HG02852 (cell line): ENCODE measurements around the gene SESTD1.
A peak's percentile ranks its signal among the peaks of the same experiment; 100 is the strongest.

Experiments used
- ATAC-seq: cut with Tn5 transposase; IDR thresholded peaks from one replicate; pipeline ENCODE4 v1.9.1; 2021; ENCODE audit warnings: mild to moderate bottlenecking, moderate library complexity; ENCODE audit not compliant: unreplicated experiment

The SESTD1 gene

DNA sequence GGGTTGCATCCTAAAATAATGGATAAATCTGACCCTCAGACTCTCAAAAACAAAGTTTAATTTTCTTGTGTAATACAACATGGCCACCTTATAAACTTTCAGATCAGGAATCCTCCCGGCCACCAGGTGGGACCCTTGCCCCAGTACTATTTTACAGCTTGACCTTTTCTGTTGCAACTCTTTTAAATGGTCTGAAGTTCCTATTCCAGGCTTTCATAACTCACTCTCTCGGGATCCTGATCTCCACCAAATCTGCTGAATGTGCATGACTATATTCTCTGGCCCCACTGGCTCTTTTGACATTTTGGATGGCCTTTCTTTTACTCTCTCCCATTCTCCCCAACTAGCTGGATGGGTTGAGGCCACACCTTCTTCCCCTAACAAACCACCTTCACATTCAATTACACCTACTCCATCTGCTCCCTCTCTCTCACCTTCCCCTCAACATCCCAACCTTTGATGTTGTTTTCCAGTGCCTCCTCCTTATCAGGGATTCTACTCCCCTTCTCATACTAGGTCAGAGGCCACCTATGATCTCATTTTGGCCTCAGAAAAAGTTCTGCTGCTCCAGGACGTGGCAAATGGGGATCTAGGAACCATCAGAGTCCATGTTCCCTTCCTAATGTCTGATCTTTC is 70.8 kb downstream of the SESTD1 start:
- no peak for ATAC-seq

GRCh38 chr2:179191110-179191509 is 73.5 kb downstream of the SESTD1 start:
- no peak for ATAC-seq

DNA sequence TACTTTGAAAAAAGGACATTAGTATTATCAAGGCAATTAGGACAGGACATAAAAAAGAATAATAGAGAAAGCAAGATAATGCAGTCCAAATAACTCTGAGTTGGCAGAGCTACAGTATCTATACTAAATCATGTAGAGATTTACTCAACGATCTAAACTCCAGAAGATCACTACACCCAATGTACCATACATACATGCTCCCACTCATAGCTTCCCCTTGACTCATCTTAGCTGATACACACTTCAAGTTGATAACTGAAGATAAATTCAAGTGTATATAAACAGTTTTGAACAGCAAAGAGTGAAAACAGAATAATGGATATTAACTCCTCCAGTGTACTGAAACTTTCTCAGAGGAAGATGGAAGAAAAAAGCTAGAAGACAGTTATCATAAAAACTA is 78.5 kb downstream of the SESTD1 start:
- no peak for ATAC-seq

GRCh38 chr2:179184610-179185009 is 80.0 kb downstream of the SESTD1 start:
- no peak for ATAC-seq

DNA sequence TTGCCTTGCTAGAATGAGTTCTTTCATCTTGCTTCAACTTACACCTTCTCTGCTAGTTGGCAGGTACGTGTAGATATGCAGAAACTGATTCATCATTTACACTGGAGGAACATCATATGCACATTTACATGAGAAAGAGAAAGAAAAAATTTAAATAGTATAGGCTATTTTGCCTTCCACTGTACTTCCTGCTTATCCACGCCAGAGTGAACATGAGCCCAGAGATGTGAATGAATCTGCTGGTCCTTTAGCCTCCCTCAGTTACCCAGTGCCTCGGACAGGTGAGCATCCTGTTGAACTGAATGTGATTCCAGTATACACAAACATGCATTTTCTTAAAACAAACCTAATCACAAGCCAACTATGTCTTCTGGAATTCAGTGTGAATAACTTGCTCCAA is 83.6 kb downstream of the SESTD1 start:
- peak; percentile 63 for ATAC-seq

DNA sequence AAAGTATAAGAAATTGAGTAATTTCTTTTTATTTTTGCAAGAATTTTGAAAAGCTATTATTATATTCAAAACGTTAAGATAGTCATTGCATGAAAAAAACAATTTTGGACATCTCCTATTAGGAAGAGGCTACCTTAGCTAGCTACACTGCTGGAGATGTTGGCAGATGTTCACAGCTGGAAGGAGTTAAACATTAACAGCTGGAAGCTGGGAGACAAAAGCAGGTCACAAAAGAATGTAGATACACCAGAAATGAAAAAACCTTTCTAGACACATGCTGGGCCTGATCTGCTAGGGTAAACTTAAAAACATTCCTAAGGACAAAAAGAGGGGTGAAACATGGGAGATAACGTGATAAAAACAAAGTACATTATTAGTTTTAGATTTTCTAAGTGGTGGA is 84.4 kb downstream of the SESTD1 start:
- no peak for ATAC-seq

GRCh38 chr2:179179719-179180118 is 84.9 kb downstream of the SESTD1 start:
- ATAC-seq, result no peak

GRCh38 chr2:179177694-179178093 is 86.9 kb downstream of the SESTD1 start:
- no peak for ATAC-seq

GRCh38 chr2:179174240-179174639 is 90.4 kb downstream of the SESTD1 start:
- no peak for ATAC-seq

DNA sequence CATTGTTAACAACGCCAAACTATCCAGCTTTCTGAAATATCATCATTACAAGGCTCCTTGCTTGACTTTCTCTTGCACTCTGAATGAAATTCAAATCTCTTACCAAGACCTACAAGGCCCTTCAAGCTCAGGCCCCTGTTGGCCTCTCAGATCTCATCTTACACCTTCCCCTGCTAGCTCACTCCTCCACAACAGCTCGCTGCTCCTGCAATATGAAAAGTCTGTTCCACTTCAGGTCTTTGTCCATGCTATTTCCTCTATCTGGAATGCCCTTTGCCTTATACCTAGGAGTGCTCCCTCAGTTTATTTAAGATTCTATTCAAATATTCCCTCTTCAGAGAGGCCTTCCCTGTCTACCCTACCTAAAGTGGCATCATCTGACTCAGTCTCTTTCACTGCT is 91.7 kb downstream of the SESTD1 start:
- no peak for ATAC-seq

DNA sequence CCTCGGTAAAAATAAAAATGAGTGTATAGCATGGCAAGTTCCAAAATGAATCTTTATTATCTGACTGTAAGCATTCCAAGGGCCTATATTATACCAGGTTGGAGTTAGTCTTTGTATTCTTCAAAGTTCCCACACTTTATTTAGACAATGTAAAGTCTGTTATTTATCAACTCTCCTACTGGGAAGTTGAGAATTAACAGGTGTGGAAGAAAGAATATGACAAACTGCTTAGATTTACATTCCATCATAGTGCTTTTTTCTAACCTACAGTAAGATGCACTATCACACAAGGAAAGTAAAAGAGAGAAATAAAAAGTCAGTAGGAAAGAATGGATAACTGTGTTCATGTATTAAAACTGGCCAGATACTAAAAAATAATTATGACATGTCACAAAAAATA is 93.3 kb downstream of the SESTD1 start:
- ATAC-seq, result no peak

GRCh38 chr2:179170901-179171300 is 93.7 kb downstream of the SESTD1 start:
- no peak for ATAC-seq

DNA sequence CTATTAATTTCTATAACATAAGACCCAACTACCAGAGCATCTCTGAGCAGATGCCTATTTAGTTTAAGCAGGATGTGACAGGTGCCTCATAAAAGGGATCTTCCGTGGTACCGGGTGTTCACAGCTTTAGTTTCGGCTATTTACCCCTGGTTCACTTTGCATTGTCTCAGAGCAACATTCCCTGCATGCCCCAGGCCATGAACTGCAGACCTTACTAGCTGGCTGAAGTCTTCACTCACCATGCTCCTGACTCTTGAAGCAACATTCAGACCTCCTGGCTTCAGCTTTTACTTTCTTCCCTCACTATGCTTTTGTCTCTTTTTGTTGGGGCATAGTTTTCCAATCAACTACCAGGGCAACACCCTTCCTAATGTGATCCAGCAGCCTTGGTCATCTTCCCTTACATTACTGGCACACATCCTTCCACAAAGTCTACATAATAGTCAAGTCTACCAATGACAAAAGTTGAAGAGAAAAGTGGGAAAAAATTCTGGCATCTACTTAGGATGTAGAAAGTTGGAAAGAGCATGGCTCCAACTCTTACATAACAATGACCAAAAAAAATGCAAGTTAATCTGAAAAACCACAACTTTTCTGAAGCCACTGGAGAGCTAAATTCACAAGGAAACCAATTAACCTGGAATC is 99.2 kb downstream of the SESTD1 start:
- ATAC-seq, result no peak

DNA sequence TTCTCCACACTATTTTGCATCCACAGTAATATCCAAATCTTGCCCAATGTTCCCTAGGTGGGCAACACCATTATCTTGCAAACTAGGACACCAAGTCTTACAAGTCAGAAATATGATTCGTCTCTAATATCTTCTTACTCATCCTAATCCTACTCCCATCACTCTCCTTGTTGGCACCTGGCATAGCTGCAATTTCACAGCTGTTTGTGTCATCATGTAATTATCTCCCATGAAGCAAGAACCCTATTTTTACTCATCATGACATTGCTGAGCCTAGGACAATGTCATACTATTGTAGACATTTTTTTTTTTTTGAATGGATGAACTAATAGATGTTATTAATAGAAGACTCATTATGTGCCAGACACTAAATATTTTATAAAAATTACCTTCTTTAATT is 123.4 kb downstream of the SESTD1 start:
- ATAC-seq, result no peak

DNA sequence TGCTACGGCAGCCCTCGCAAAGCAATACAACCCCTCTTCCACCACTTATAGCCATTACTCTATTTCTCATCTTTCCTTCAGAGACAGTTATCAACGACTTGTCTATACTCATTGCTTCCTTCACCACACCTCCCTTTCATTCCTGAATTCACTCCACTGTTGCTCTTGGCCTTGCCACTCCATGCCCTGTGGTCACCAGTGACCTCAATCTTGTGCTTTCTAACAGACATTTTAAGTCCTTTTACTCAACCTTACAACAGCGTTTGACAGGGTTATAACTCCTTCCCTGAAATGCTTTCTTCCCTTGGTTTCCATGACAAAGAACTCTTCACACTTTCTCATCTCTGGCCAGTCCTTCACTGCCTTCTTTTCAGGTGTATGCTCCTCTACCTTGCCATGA is 124.1 kb downstream of the SESTD1 start:
- ATAC-seq, result no peak

- ATAC-seq, result no peak
These were observed 125.1 kb downstream of the SESTD1 start for GRCh38 chr2:179139506-179139905.

GRCh38 chr2:179137200-179137759 is 127.4 kb downstream of the SESTD1 start:
- no peak for ATAC-seq

DNA sequence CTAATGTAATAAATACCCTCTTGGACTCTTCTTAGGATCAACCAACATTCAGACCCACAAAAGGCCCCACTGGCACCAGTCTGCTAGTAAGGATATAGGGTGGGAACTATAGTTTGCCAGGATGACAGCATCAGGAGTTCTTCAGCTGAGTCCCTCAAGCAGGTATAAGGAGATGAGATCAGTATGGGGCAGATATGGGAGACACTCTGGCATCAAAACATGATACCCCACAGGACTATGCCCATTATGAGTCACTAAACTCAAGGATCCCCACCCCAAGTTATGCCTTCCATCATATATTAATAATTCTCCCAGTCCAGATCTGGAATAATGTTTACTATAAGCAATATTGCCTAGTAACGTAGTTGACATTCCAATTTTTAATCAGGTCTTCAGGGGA is 131.6 kb downstream of the SESTD1 start:
- ATAC-seq, result no peak

DNA sequence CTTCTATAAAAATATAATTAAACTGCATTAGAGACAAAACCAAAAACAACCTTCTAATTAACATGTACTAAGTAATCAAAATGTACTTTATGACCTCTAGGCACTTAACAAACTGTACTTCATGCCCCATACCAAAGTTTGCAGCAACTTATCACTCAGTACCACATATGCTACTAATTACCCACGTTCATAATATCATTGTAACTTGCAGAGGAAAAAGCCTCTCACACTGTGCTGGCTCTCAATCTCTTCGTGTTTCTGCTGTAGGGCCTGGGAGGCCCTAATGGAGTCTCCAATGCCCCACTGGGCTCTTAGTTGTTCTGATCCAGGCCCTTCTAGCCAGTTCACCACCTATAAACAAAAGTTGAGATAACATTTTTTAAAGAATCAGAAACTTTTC is 132.6 kb downstream of the SESTD1 start:
- ATAC-seq, result no peak

DNA sequence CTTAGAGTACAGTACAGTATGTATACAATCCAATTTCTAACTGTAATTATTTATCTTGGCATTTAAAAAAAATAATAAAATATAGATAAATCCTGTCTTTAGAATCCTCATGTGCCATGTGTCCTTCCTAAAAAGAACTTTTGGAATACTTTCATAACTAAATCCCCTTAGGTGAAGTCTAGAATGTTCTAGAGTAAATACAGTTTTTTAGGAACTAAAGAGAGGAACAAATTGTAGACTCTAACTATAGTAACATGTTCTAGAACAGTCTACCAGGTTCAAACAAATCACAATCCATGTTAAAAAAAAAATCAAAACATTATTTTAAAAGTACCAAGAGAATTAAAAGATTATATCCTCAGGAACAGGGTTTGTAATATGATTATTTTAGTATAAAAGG is 134.1 kb downstream of the SESTD1 start:
- ATAC-seq, result no peak

DNA sequence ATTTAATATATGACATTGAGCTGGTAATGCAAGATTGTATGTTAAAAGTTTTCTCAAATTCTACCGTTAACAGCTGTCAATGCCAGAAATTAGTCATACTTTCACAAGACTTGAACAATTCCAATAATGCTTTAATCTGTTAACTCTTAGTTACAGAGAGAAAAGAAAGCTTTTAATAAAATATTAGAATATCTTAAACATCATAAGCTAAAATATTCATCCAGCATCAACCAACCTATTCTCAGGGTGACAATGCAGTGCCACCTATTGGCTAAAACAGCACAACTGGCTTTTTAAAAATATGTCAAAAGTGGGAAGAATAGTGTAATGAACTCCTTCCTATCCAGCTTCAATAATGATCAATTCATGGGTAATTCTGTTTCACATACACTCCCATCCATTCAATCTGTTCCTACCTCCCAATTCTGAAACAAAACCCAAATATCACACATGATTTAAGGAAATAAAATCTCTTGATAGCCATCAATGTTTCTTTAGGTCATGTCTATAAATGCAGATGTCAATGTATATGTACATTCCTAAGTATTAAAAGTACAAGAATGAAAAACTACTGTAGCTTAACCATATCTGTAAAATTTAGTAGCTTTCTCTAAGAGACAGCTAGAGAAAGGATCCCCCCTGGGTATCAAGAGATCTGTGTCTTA is 134.9 kb downstream of the SESTD1 start:
- ATAC-seq, result no peak

DNA sequence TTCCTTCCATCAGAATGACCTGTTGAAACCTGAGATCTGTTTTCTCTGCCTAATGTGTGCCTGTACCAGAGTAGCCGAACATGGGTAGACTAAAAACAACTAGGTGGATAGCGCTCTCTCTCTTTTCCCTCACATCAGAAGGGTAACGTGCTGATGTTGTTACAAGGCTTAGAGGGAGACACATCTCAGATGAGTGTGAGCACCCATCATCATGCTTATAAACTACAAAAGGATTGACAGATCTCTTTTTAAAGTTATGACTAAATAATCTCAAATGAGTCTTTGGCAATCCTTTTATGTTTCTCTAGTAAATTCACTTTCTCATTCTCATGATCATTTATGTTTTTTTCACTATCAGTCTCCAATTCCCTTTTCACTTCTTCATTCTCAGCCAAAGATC is 139.2 kb downstream of the SESTD1 start:
- ATAC-seq, result no peak
